PC-9 (cell line): ENCODE data around the gene UBXN2A. TPM values are rescaled to one million over a fixed set of nuclear protein-coding genes. Genes with fewer than 3 reads are reported as not detected.
"Not testable (repeated sequence)": the region's sequence is repeated elsewhere in the genome, so short reads cannot be mapped to it uniquely, and the experiment has no call there.

ENCODE experiments used
- BruUV-seq: library from RNA; stranded (reverse); fragments of 400-500 nt; replicated peaks from 2 replicates; lab custom pipeline; 2021; lab: Mats Ljungman, UMichigan
- CTCF ChIA-PET: fragments of 300-600 bp; sonication (Branson Sonifier 250); formaldehyde crosslinking; loops from one replicate; lab custom pipeline; 2022; ENCODE audit warnings: antibody characterized with exemption; lab: Charles Lee
- POLR2A ChIA-PET: fragments of 300-600 bp; sonication (Branson Sonifier 250); formaldehyde crosslinking; loops from one replicate; lab custom pipeline; 2022; ENCODE audit warnings: antibody characterized with exemption; ENCODE audit not compliant: unreplicated experiment; lab: Charles Lee
- DNase-seq, 2 experiments: peaks; one replicate each; pipeline versions ENCODE4 v3.0.0 to v3.0.0-alpha.2; 2015 to 2022; ENCODE audit warnings: mixed read lengths in 1 of 2
- H2AFZ ChIP-seq: fragments of 200-600 bp; sonication (generic); 2 replicates; pipeline ENCODE4 v1.8.1; 2017; ENCODE audit warnings: antibody characterized with exemption
- H3F3A ChIP-seq: fragments of 200-600 bp; sonication (generic); 2 replicates; pipeline ENCODE4 v1.8.1; 2017; ENCODE audit warnings: antibody characterized with exemption, mild to moderate bottlenecking, low read depth; ENCODE audit not compliant: insufficient read depth
- H3K27ac ChIP-seq: fragments of 200-600 bp; sonication (generic); 2 replicates; pipeline ENCODE4 v1.6.1; 2016; ENCODE audit warnings: mixed run types
- H3K27me3 ChIP-seq: fragments of 200-600 bp; sonication (generic); 2 replicates; pipeline ENCODE4 v1.6.1; 2016; ENCODE audit warnings: low read depth, mixed run types; ENCODE audit not compliant: insufficient read depth
- H3K36me3 ChIP-seq: fragments of 200-600 bp; sonication (generic); 2 replicates; pipeline ENCODE4 v1.6.1; 2016; ENCODE audit warnings: low read depth, mixed run types
- H3K4me1 ChIP-seq: fragments of 200-600 bp; sonication (generic); replicated peaks from 2 replicates; pipeline ENCODE4 v1.6.1; 2016; ENCODE audit warnings: mixed run types; ENCODE audit not compliant: insufficient read depth
- H3K4me2 ChIP-seq: fragments of 200-600 bp; sonication (generic); 2 replicates; pipeline ENCODE4 v1.6.1; 2017; ENCODE audit warnings: mixed run types
- H3K4me3 ChIP-seq: fragments of 200-600 bp; sonication (generic); 2 replicates; pipeline ENCODE4 v1.6.1; 2016; ENCODE audit warnings: mixed run types
- H3K79me2 ChIP-seq: fragments of 200-600 bp; sonication (generic); 2 replicates; pipeline ENCODE4 v1.6.1; 2017; ENCODE audit warnings: low read depth, mixed run types
- H3K9me2 ChIP-seq: fragments of 200-600 bp; sonication (generic); 2 replicates; pipeline ENCODE4 v1.8.1; 2017; ENCODE audit warnings: mild to moderate bottlenecking; ENCODE audit not compliant: insufficient read depth
- H3K9me3 ChIP-seq: fragments of 200-600 bp; sonication (generic); 2 replicates; pipeline ENCODE4 v1.8.1; 2016; ENCODE audit warnings: low read depth; ENCODE audit not compliant: insufficient read depth
- H4K20me1 ChIP-seq: fragments of 200-600 bp; sonication (generic); 2 replicates; pipeline ENCODE4 v1.8.1; 2017; ENCODE audit not compliant: insufficient read depth
- EZH2 ChIP-seq: fragments of 200-600 bp; sonication (generic); IDR thresholded peaks from 2 replicates; pipeline ENCODE4 v1.8.0; 2017; ENCODE audit warnings: antibody characterized with exemption, low read depth
- intact Hi-C: fragments of 100-400 bp; cut with micrococcal nuclease; formaldehyde crosslinking; loops from one replicate; pipeline ENCODE4 v1.10.0; 2022; ENCODE audit not compliant: unreplicated experiment
- total RNA-seq: library from RNA; stranded (reverse); gene quantifications from 2 replicates; pipeline ENCODE4 v1.2.3, GENCODE V29; 2021
- TF ChIP-seq, protein P1 (sequence below): fragments of 200-600 bp; sonication (generic); conservative IDR thresholded peaks from 2 replicates; pipeline ENCODE4 v1.6.1; 2017; ENCODE audit warnings: mixed run types, antibody characterized with exemption, mild to moderate bottlenecking, moderate library complexity

Gene UBXN2A
- total RNA-seq, 1 experiment from 2014 or later, result 16.9 TPM

DNA sequence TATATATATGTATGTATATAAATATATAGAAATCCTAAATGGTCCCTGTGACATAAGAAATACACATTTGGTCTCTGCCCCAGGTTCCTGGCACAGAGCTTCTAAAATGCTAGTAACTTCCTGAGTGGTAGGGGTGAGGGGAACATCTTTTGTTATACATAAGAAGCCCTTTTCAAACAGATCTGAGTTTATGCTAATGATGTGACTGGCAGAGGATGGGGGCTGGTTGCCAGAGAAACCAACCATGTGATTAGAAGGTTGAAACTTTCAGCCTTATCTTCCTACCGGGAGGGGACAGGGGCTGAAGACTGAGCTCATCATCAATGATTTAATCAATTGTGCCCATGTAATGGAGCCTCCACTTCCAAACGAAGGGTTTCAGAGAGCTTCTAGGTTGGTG, 86.0 kb downstream of the UBXN2A start:
- H3K4me2 ChIP-seq, result no peak overlapping the region
- no peaks in the 10 kb centered on the region for H4K20me1 ChIP-seq
- no peaks in the 10 kb centered on the region for H3K79me2 ChIP-seq
- H3K36me3 ChIP-seq, result no peaks in the 10 kb centered on the region
- TF ChIP-seq, protein P1, sequence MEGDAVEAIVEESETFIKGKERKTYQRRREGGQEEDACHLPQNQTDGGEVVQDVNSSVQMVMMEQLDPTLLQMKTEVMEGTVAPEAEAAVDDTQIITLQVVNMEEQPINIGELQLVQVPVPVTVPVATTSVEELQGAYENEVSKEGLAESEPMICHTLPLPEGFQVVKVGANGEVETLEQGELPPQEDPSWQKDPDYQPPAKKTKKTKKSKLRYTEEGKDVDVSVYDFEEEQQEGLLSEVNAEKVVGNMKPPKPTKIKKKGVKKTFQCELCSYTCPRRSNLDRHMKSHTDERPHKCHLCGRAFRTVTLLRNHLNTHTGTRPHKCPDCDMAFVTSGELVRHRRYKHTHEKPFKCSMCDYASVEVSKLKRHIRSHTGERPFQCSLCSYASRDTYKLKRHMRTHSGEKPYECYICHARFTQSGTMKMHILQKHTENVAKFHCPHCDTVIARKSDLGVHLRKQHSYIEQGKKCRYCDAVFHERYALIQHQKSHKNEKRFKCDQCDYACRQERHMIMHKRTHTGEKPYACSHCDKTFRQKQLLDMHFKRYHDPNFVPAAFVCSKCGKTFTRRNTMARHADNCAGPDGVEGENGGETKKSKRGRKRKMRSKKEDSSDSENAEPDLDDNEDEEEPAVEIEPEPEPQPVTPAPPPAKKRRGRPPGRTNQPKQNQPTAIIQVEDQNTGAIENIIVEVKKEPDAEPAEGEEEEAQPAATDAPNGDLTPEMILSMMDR, result no peak
- TF ChIP-seq EZH2, result no peak
- no peak overlapping the region for H3K4me3 ChIP-seq
- H3K27me3 ChIP-seq, result no peaks in the 10 kb centered on the region
- no peak for DNase-seq
- no TSS peak for BruUV-seq
- peaks cover 13% of the 10 kb centered on the region; the same call in 1 of the 2 replicates for H3F3A ChIP-seq
- peaks cover 7% of the 10 kb centered on the region for H3K4me1 ChIP-seq
- H2AFZ ChIP-seq, result no peak overlapping the region
- intact Hi-C loops, result no loop called here
- ChIA-PET CTCF (no interaction called here), POLR2A (no interaction called here)
- H3K9me3 ChIP-seq, result no peaks in the 10 kb centered on the region
- no peaks in the 10 kb centered on the region for H3K9me2 ChIP-seq
- no peak overlapping the region for H3K27ac ChIP-seq

DNA sequence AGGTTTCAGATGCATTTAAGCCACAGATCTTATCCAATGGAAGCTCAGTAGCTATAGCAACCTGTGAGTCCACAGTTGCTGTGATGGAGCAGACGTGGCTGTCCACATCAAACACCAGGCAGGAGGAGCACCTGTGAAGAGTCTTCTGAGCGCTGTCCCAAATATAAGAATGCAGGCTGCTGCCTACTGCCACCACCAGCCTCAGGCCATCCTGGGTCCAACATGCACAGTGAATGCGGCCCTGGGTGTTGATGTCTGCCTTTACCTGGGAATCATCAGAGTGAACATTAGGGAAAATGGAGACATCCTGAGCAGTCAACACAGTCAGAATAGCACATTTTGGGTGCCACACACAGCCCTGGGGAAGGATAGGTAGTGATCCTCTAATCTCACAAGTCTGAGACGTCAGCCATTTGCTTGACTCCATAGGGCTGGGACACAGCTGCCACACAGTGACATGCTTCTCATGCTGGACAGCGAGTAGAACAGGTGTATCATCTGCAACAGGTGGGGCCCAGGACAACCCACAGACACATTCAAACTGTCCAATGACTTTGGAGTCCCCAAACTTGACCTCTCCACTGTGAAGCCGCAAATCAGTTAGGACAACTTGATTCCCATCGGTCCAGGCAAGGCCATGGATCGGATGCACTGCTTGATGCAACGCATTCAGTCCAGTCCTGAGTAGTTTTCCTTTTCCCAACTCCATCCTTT, 98.7 kb downstream of the UBXN2A start:
- no peaks in the 10 kb centered on the region for H3K9me3 ChIP-seq
- H3F3A ChIP-seq, result no peaks in the 10 kb centered on the region
- ChIA-PET POLR2A (no interaction called here), CTCF (no interaction called here)
- no peaks in the 10 kb centered on the region for H4K20me1 ChIP-seq
- no peak overlapping the region for H3K27ac ChIP-seq
- intact Hi-C loops, result no loop called here
- H3K4me3 ChIP-seq, result no peak overlapping the region
- no peak overlapping the region for H3K4me2 ChIP-seq
- H2AFZ ChIP-seq, result no peak overlapping the region
- no peaks in the 10 kb centered on the region for H3K4me1 ChIP-seq
- no peaks in the 10 kb centered on the region for H3K79me2 ChIP-seq
- TF ChIP-seq EZH2, result no peak
- TF ChIP-seq, protein P1, result no peak
- BruUV-seq, result no TSS peak
- H3K36me3 ChIP-seq, result no peaks in the 10 kb centered on the region
- no peaks in the 10 kb centered on the region for H3K27me3 ChIP-seq
- no peak for DNase-seq
- H3K9me2 ChIP-seq, result no peaks in the 10 kb centered on the region

DNA sequence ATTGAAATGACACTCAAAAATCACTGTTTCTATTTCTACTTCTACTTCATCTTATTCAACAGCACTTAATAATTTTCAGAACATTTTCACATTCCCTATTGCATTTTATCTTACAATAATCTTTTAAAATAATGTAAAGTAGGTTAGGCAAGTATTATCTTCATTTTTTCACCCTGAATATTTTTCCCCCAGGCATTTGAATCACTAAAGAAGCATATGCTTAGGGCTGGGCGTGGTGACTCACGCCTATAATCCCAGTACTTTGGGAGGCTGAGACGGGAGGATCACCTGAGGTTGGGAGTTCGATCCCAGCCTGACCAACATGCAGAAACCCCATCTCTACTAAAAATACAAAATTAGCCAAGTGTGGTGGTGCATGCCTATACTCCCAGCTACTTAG, 100.2 kb downstream of the UBXN2A start:
- intact Hi-C loops, result no loop called here
- ChIA-PET CTCF (no interaction called here), POLR2A (no interaction called here)
- no peak for DNase-seq
- Histone ChIP-seq H3K4me2 (no peak overlapping the region), H4K20me1 (no peaks in the 10 kb centered on the region), H3K9me2 (no peaks in the 10 kb centered on the region), H3K36me3 (no peaks in the 10 kb centered on the region), H3F3A (peaks cover 7% of the 10 kb centered on the region), H3K27me3 (no peaks in the 10 kb centered on the region), H3K9me3 (no peaks in the 10 kb centered on the region), H3K27ac (no peak overlapping the region), H3K4me3 (no peak overlapping the region), H3K79me2 (0 out of 2 replicates have a peak, but pooled peaks cover 3% of the 10 kb centered on the region), H3K4me1 (no peaks in the 10 kb centered on the region), H2AFZ (no peak overlapping the region)
- no TSS peak for BruUV-seq
- TF ChIP-seq, protein P1, result no peak
- no peak for TF ChIP-seq EZH2

GRCh38 chr2:24043133-24043532, 102.9 kb downstream of the UBXN2A start:
- H3K27me3 ChIP-seq, POLR2A ChIA-PET, BruUV-seq: not testable (repeated sequence)

More at GRCh38 chr2:24043133-24043532, 102.9 kb downstream of the UBXN2A start:
- H3K27ac ChIP-seq, H4K20me1 ChIP-seq, H3K9me2 ChIP-seq, H2AFZ ChIP-seq, CTCF ChIA-PET, intact Hi-C loops, H3K4me2 ChIP-seq, H3K9me3 ChIP-seq, H3K4me3 ChIP-seq, H3K36me3 ChIP-seq, DNase-seq: not testable (repeated sequence)
- H3K79me2 ChIP-seq, result peaks cover 13% of the 10 kb centered on the region; the same call in 1 of the 2 replicates
- H3F3A ChIP-seq, result peaks cover 13% of the 10 kb centered on the region
- H3K4me1 ChIP-seq, result peaks cover 13% of the 10 kb centered on the region; the same call in 1 of the 2 replicates
